Trophoblast cell (in vitro differentiated cells and primary cell): Measurements from ENCODE around the gene MTHFS.
"Not testable (repeated sequence)": the region's sequence is repeated elsewhere in the genome, so short reads cannot be mapped to it uniquely, and the experiment has no call there.

Experiments used
- DNase-seq, 2 donors: peaks; one replicate each; pipeline ENCODE4 v3.0.0-alpha.2; 2016
- H2AFZ ChIP-seq: 2 replicates; pipeline ENCODE4 v1.6.1; 2013; ENCODE audit warnings: low read length, moderate library complexity, mild to moderate bottlenecking; ENCODE audit not compliant: insufficient read depth, poor library complexity
- H2AK5ac ChIP-seq: 2 replicates; pipeline ENCODE4 v1.6.1; 2013; ENCODE audit warnings: mild to moderate bottlenecking, low read length
- H2BK120ac ChIP-seq: 2 replicates; pipeline ENCODE4 v1.6.1; 2013; ENCODE audit warnings: low read length, mild to moderate bottlenecking, moderate library complexity; ENCODE audit not compliant: insufficient read depth, poor library complexity
- H2BK12ac ChIP-seq: 2 replicates; pipeline ENCODE4 v1.6.1; 2013; ENCODE audit warnings: mild to moderate bottlenecking, low read length, moderate library complexity
- H2BK5ac ChIP-seq: 2 replicates; pipeline ENCODE4 v1.6.1; 2013; ENCODE audit warnings: low read length, low read depth, moderate library complexity, mild to moderate bottlenecking; ENCODE audit not compliant: poor library complexity
- H3K14ac ChIP-seq: 2 replicates; pipeline ENCODE4 v1.6.1; 2013; ENCODE audit warnings: mild to moderate bottlenecking, low read length
- H3K18ac ChIP-seq: 2 replicates; pipeline ENCODE4 v1.6.1; 2013; ENCODE audit warnings: mild to moderate bottlenecking, low read length
- H3K23ac ChIP-seq: 2 replicates; pipeline ENCODE4 v1.6.1; 2013; ENCODE audit warnings: low read length
- H3K27ac ChIP-seq: 2 replicates; pipeline ENCODE4 v1.5.1; 2013; ENCODE audit warnings: low read depth, mild to moderate bottlenecking, inconsistent platforms, low read length, moderate library complexity
- H3K27me3 ChIP-seq: 2 replicates; pipeline ENCODE4 v1.6.1; 2013; ENCODE audit warnings: inconsistent platforms, mild to moderate bottlenecking, low read length, moderate library complexity; ENCODE audit not compliant: insufficient read depth
- H3K36me3 ChIP-seq, 2 experiments: 1 replicate in 1 of 2; 2 replicates in 1 of 2; pipeline ENCODE4 v1.6.1; 2013; ENCODE audit warnings: low read length in 2 of 2, mild to moderate bottlenecking in 2 of 2, moderate library complexity in 1 of 2; ENCODE audit not compliant: insufficient read depth in 2 of 2, control insufficient read depth in 1 of 2
- H3K4ac ChIP-seq: 2 replicates; pipeline ENCODE4 v1.6.1; 2013; ENCODE audit warnings: low read depth, mild to moderate bottlenecking, low read length, moderate library complexity
- H3K4me1 ChIP-seq, 2 experiments: 1 replicate in 1 of 2; 2 replicates in 1 of 2; pipeline ENCODE4 v1.6.1; 2013; ENCODE audit warnings: low read length in 2 of 2, mild to moderate bottlenecking in 2 of 2, moderate library complexity in 1 of 2; ENCODE audit not compliant: insufficient read depth in 2 of 2, control insufficient read depth in 1 of 2
- H3K4me2 ChIP-seq: 2 replicates; pipeline ENCODE4 v1.6.1; 2013; ENCODE audit warnings: inconsistent platforms, mild to moderate bottlenecking, low read length, moderate library complexity
- H3K4me3 ChIP-seq: 2 replicates; pipeline ENCODE4 v1.5.1; 2013; ENCODE audit warnings: mild to moderate bottlenecking, low read depth, low read length, inconsistent platforms
- H3K79me1 ChIP-seq: one replicate; pipeline ENCODE4 v1.6.1; 2013; ENCODE audit warnings: low read length
- H3K79me2 ChIP-seq: 2 replicates; pipeline ENCODE4 v1.6.1; 2013; ENCODE audit warnings: low read length, mild to moderate bottlenecking; ENCODE audit not compliant: control insufficient read depth, insufficient read depth, poor library complexity
- H3K9ac ChIP-seq: 2 replicates; pipeline ENCODE4 v1.6.1; 2013; ENCODE audit warnings: mild to moderate bottlenecking, low read length
- H3K9me3 ChIP-seq: 2 replicates; pipeline ENCODE4 v1.6.1; 2013; ENCODE audit warnings: low read depth, mild to moderate bottlenecking, control low read depth, inconsistent platforms, low read length; ENCODE audit not compliant: insufficient read depth
- H4K12ac ChIP-seq: 2 replicates; pipeline ENCODE4 v1.6.1; 2013; ENCODE audit warnings: low read depth, mild to moderate bottlenecking, low read length, moderate library complexity
- H4K8ac ChIP-seq: 2 replicates; pipeline ENCODE4 v1.6.1; 2013; ENCODE audit warnings: low read depth, mild to moderate bottlenecking, low read length, moderate library complexity
- H4K91ac ChIP-seq: one replicate; pipeline ENCODE4 v1.6.1; 2013; ENCODE audit warnings: low read depth, mild to moderate bottlenecking, low read length, moderate library complexity
- WGBS: extraction: QIAGEN DNeasy Blood & Tissue Kit; methylation state at CpG from one replicate; pipeline ENCODE4 v1.1.7; 2013; ENCODE audit warnings: missing lambda C conversion rate; ENCODE audit not compliant: insufficient read length, insufficient coverage; ENCODE audit errors: extremely low coverage; 5-methylcytosine and 5-hydroxymethylcytosine counted together

Gene MTHFS

GRCh38 chr15:79900087-79900486 is 3.3 kb upstream of the MTHFS start:
- no peak overlapping the region for H3K9ac ChIP-seq

GRCh38 chr15:79898786-79899185 is 2.0 kb upstream of the MTHFS start:
- not testable (repeated sequence) for H3K79me1 ChIP-seq, H2BK120ac ChIP-seq, H3K4ac ChIP-seq, H2AK5ac ChIP-seq, H3K23ac ChIP-seq, H3K4me2 ChIP-seq, H2AFZ ChIP-seq, H2BK12ac ChIP-seq, H3K27me3 ChIP-seq, H3K9ac ChIP-seq, H2BK5ac ChIP-seq, H3K36me3 ChIP-seq, H3K18ac ChIP-seq, H4K91ac ChIP-seq, H3K14ac ChIP-seq, H4K8ac ChIP-seq, H4K12ac ChIP-seq, H3K27ac ChIP-seq, H3K79me2 ChIP-seq, H3K4me1 ChIP-seq, H3K4me3 ChIP-seq, H3K9me3 ChIP-seq
- WGBS, result no CpG with 5 or more reads among the region's 3 CpGs
- DNase-seq, result peak in 1 of 2 donors; percentile 68

More at GRCh38 chr15:79900087-79900486, 3.3 kb upstream of the MTHFS start:
- Histone ChIP-seq H2AK5ac (no peak overlapping the region), H4K12ac (no peak overlapping the region), H3K4me2 (no peak overlapping the region), H3K36me3 (no peaks in the 10 kb centered on the region), H2AFZ (no peak overlapping the region), H3K4ac (no peak overlapping the region), H3K4me1 (peaks cover 0 to 2% of the 10 kb centered on the region in 2 experiments), H2BK5ac (no peak overlapping the region), H3K79me1 (peaks cover 8% of the 10 kb centered on the region), H4K8ac (no peak overlapping the region), H2BK120ac (no peak overlapping the region), H3K79me2 (peaks cover 10% of the 10 kb centered on the region), H3K23ac (no peak overlapping the region), H3K4me3 (no peak overlapping the region), H3K27ac (no peak overlapping the region), H3K18ac (no peak overlapping the region), H4K91ac (no peak overlapping the region), H3K27me3 (no peaks in the 10 kb centered on the region), H2BK12ac (no peak overlapping the region), H3K9me3 (no peaks in the 10 kb centered on the region), H3K14ac (no peak overlapping the region)
- no CpG with 5 or more reads among the region's 9 CpGs for WGBS
- DNase-seq, result no peak

DNA sequence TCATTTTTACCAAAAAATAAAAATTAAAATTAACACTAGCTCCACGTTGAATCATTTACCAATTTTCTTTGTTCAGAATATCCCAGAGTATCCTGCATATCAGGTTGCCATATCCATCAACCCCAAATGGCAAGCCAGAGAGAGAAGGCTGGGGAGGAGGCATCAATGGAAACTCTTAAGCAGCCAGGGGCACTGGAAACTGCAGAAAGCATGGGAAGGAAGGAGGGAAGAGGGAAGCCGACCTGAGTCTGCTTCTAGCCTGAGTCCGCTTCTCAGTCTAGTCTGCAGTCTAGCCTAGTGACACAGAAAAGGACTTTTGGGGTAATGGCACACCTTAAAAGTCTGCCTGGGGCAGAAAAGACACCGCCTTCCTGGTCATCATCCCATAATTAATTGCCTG is 1.6 kb upstream of the MTHFS start:
- Histone ChIP-seq H2BK5ac (no peak overlapping the region), H3K36me3 (no peaks in the 10 kb centered on the region), H3K14ac (no peak overlapping the region), H3K27me3 (no peaks in the 10 kb centered on the region), H3K79me2 (peaks cover 10% of the 10 kb centered on the region), H2BK12ac (no peak overlapping the region), H4K8ac (no peak overlapping the region), H3K4ac (no peak overlapping the region), H3K18ac (no peak overlapping the region), H2AFZ (no peak overlapping the region), H3K4me3 (no peak overlapping the region), H3K4me1 (peaks cover 0 to 2% of the 10 kb centered on the region in 2 experiments), H3K27ac (no peak overlapping the region), H2AK5ac (no peak overlapping the region), H4K91ac (no peak overlapping the region), H3K23ac (no peak overlapping the region), H2BK120ac (no peak overlapping the region), H4K12ac (no peak overlapping the region), H3K9ac (no peak overlapping the region), H3K4me2 (no peak overlapping the region), H3K79me1 (peaks cover 8% of the 10 kb centered on the region), H3K9me3 (no peaks in the 10 kb centered on the region)
- no CpG with 5 or more reads among the region's 4 CpGs for WGBS
- no peak for DNase-seq

GRCh38 chr15:79897701-79898113 is 893 bp upstream of the MTHFS start:
- no CpG with 5 or more reads among the region's 6 CpGs for WGBS
- Histone ChIP-seq H2BK12ac (no peak overlapping the region), H3K4me3 (no peak overlapping the region), H3K23ac (no peak overlapping the region), H3K14ac (no peak overlapping the region), H3K18ac (no peak overlapping the region), H3K79me2 (peaks cover 10% of the 10 kb centered on the region), H4K91ac (no peak overlapping the region), H3K4ac (no peak overlapping the region), H2AFZ (no peak overlapping the region), H2BK5ac (no peak overlapping the region), H3K9me3 (no peaks in the 10 kb centered on the region), H3K27ac (no peak overlapping the region), H3K79me1 (peaks cover 8% of the 10 kb centered on the region), H3K36me3 (no peaks in the 10 kb centered on the region), H2AK5ac (no peak overlapping the region), H2BK120ac (no peak overlapping the region), H4K12ac (no peak overlapping the region), H3K4me2 (peak overlapping the region; percentile 77), H3K27me3 (no peaks in the 10 kb centered on the region), H3K9ac (no peak overlapping the region), H4K8ac (no peak overlapping the region), H3K4me1 (peaks cover 0 to 2% of the 10 kb centered on the region in 2 experiments)
- no peak for DNase-seq
